Cardiac fibroblast (primary cell): ENCODE data around the gene HMCN2.

Source experiments
- DNase-seq, 2 donors: peaks; one replicate each; pipeline versions ENCODE4 v3.0.0 to v3.0.0-alpha.2; 2010; ENCODE audit warnings: low read depth in 2 of 2
- H3K4me3 ChIP-seq, 2 donors: replicated peaks in 1 of 2; 1 replicate in 1 of 2; 2 replicates in 1 of 2; pipeline ENCODE4 v1.5.1; 2011; ENCODE audit warnings: low read depth in 2 of 2, low read length in 2 of 2, mild to moderate bottlenecking in 2 of 2, moderate library complexity in 1 of 2
- CTCF ChIP-seq: IDR thresholded peaks from one replicate; pipeline ENCODE4 v1.5.1; 2011; ENCODE audit warnings: low read depth, mild to moderate bottlenecking, low read length, inconsistent platforms

HMCN2 gene

DNA sequence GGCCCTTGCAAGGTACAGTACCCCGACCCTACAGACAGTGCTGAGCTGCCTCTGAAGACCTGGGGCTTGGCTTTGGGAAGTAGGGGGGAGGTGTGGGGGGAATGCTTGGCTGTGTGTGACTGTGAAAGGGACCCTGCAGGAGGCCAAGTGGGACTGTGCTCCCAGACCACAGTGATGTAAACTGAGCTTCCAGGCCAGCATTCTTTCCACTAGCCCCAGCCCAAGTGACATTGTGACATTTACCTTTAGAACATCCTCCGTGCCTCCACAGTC is 31.2 kb downstream of the HMCN2 start:
- no peak overlapping the region for H3K4me3 ChIP-seq
- DNase-seq: no peak
- TF ChIP-seq CTCF: no peak

GRCh38 chr9:130297371-130297770 is 31.8 kb downstream of the HMCN2 start:
- DNase-seq: no peak
- no peak overlapping the region for H3K4me3 ChIP-seq
- no peak for TF ChIP-seq CTCF

DNA sequence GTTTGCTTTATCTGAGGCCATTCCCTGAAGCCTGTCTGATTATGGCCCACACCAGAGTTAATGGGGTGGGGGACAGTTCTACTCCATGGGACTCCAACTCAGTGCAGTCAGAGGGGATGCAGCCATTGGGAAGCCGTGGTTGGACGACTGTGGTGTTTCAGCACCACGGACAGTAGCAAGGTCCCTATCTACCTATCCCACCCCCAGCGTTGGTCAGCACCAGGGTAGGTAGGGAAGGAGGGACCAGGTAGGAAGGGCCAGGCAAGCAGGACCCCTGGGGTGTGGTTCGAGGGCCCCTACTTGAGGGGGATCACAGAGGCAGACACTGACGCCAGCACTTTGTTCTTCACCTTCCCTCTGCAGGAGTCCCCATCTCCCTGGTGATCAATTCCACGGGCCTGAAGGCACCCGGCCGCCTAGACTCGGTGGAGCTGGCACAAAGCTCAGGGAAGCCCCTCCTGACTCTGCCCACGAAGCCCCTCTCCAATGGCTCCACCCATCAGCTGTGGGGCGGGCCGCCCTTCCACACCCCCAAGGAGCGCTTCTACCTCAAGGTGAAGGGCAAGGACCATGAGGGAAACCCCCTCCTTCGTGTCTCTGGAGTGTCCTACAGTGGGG is 33.2 kb downstream of the HMCN2 start:
- TF ChIP-seq CTCF: no peak
- DNase-seq: no peak
- H3K4me3 ChIP-seq: no peak overlapping the region

DNA sequence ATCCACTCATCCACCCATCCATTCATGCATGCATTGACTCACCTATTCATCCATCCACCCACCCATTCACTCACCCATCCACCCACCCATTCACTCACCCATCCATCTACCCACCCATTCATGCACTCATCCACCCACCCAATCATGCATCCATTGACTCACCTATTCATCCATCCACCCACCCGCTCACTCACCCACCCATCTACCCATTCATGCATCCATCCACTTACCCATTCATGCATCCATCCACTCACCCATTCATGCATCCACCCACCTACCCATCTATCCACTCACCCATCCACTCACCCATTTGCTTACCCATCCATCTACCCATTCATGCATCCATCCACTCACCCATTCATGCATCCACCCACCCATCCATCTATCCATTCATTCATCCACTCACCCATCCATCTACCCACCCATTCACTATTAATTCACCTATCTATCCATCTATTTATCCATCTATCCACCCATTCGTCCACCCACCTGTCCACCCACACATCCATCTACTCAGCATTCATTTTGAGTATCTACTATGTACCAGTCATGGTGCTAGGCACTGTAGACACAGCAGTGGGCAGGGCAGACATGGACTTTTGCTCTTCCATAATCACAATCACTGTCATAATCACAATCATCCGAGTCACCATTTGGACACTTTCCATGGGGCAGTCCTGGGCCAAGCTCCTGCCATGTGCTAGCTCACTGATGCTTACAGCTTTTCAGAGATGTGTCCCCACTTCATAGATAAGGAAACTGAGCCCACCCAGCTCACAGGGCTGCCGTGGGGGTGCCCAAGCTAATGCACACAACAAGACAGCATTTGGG is 34.4 kb downstream of the HMCN2 start:
- DNase-seq: no peak
- no peak overlapping the region for H3K4me3 ChIP-seq
- no peak for TF ChIP-seq CTCF

DNA sequence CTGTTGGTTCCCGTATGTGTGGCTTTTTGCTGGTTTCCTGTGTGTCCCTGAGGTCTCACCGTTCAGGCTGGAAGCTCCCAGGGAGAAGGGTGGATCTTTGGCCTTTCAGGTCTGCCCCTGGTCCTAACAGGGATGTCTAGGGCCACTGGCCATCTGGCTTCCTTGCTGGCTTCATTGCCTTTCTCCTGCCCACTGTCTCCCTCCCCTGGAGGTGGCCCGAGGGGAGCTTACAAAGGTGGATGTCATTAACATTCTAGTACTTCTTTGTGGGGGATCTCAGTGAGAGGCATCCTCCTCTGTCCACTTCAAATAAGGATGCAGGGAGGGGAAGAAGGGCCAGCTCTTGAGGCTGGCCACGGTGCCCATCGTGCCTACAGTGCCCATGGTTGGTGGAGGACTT is 35.2 kb downstream of the HMCN2 start:
- TF ChIP-seq CTCF: no peak
- no peak overlapping the region for H3K4me3 ChIP-seq

DNA sequence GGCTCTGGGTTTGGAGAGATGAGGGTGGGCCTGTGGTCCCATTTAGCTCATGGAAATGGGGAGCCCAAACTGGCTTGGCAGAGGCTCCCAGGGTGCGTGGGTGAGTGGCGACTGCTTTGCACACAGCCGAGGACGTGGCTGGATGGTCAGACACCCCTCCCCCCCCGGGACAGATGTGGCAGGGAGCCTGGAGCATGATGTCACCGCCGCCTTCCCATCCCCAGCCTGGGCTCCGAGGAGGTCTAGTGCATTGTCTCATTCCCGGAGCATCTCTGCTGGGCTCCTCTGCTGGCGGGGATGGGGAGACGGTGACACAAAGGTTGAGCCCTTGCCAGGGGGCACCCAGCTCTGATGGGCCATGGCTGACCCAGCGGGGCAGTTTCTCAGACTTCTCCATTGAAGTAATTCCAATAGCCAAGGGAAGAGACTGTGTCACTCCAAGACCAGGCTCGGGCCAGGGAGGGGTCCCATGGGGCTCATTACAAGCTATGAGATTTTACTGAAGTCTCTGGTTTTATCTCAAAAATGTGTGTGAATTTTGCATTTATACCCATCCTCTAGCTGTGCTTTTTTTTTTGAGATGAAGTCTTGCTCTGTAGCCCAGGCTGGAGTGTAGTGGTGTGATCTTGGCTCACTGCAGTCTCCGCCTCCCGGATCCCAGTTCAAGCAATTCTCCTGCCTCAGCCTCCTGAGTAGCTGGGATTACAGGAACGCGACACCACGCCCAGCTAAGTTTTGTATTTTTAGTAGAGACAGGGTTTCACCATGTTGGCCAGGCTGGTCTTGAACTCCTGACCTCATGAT is 36.1 kb downstream of the HMCN2 start:
- peak; percentile 26 to 58 for DNase-seq
- no peak overlapping the region for H3K4me3 ChIP-seq
- TF ChIP-seq CTCF: no peak

More for the DNA sequence above, 35.2 kb downstream of the HMCN2 start:
- DNase-seq: no peak
